Smooth muscle cell (in vitro differentiated cells): ENCODE measurements around the gene INTS6. TPM values are rescaled to one million over a fixed set of nuclear protein-coding genes. Genes with fewer than 3 reads are reported as not detected.

ENCODE experiments used
- DNase-seq: peaks from one replicate; lab custom pipeline; 2025; ENCODE audit not compliant: unreplicated experiment; lab: John Stamatoyannopoulos, UW
- H2AFZ ChIP-seq: fragments of 200-600 bp; sonication (generic); 2 replicates; pipeline ENCODE4 v1.6.0; 2016; ENCODE audit warnings: antibody characterized with exemption, low read depth, mild to moderate bottlenecking
- H3F3A ChIP-seq: fragments of 200-600 bp; sonication (generic); 2 replicates; pipeline ENCODE4 v1.6.0; 2017; ENCODE audit warnings: antibody characterized with exemption, low read depth
- H3K27ac ChIP-seq: fragments of 200-600 bp; sonication (generic); 2 replicates; pipeline ENCODE4 v1.5.1; 2016; ENCODE audit warnings: low read depth, mild to moderate bottlenecking
- H3K27me3 ChIP-seq: fragments of 200-600 bp; sonication (generic); 2 replicates; pipeline ENCODE4 v1.6.1; 2016; ENCODE audit warnings: low read depth, mild to moderate bottlenecking
- H3K36me3 ChIP-seq: fragments of 200-600 bp; sonication (generic); 2 replicates; pipeline ENCODE4 v1.5.1; 2016; ENCODE audit warnings: low read depth
- H3K4me1 ChIP-seq: fragments of 200-600 bp; sonication (generic); 2 replicates; pipeline ENCODE4 v1.5.1; 2016; ENCODE audit warnings: low read depth
- H3K4me2 ChIP-seq: fragments of 200-600 bp; sonication (generic); 2 replicates; pipeline ENCODE4 v1.6.0; 2016; ENCODE audit warnings: mild to moderate bottlenecking
- H3K4me3 ChIP-seq: fragments of 200-600 bp; sonication (generic); 2 replicates; pipeline ENCODE4 v1.5.1; 2016; ENCODE audit warnings: mild to moderate bottlenecking
- H3K79me2 ChIP-seq: fragments of 200-600 bp; sonication (generic); 2 replicates; pipeline ENCODE4 v1.6.0; 2016; ENCODE audit warnings: low read depth, mild to moderate bottlenecking
- H3K9ac ChIP-seq: fragments of 200-600 bp; sonication (generic); 2 replicates; pipeline ENCODE4 v1.6.0; 2016; ENCODE audit warnings: low read depth
- H3K9me3 ChIP-seq: fragments of 200-600 bp; sonication (generic); replicated peaks from 2 replicates; pipeline ENCODE4 v1.5.1; 2016; ENCODE audit warnings: low read depth
- H4K20me1 ChIP-seq: fragments of 200-600 bp; sonication (generic); 2 replicates; pipeline ENCODE4 v1.6.0; 2016; ENCODE audit warnings: low read depth
- CTCF ChIP-seq: fragments of 200-600 bp; sonication (generic); IDR thresholded peaks from 2 replicates; pipeline ENCODE4 v1.5.1; 2017; ENCODE audit warnings: borderline replicate concordance, mild to moderate bottlenecking, antibody characterized with exemption; ENCODE audit not compliant: insufficient read depth, poor library complexity, severe bottlenecking
- WGBS: methylation state at CpG from one replicate; pipeline ENCODE4 v1.1.7; 2016; ENCODE audit warnings: low lambda C conversion rate; 5-methylcytosine and 5-hydroxymethylcytosine counted together
- microRNA-seq: library from miRNA; unstranded; fragments of <30 nt; microRNA quantifications from one replicate; pipeline ENCODE4, GENCODE V29; 2016; ENCODE audit warnings: borderline number of aligned reads
- polyA plus RNA-seq: library from polyadenylated mRNA; unstranded; fragments of >200 nt; fragmentation: Nextera tagmentation; extraction: Ambion mirVana; gene quantifications from 2 replicates; pipeline ENCODE4 v1.2.1, GENCODE V29; 2016
- small RNA-seq: library from RNA; depleted of rRNA; stranded (forward); fragments of <200 nt; gene quantifications from one replicate; pipeline ENCODE3, GENCODE V24; 2014
- total RNA-seq: library from RNA; depleted of rRNA; stranded (reverse); fragments of >200 nt; gene quantifications from 2 replicates; pipeline ENCODE4 v1.2.3, GENCODE V29; 2014

Gene INTS6
- total and polyA plus RNA-seq, 2 experiments from 2014 or later = 22.5 to 51.6 TPM

DNA sequence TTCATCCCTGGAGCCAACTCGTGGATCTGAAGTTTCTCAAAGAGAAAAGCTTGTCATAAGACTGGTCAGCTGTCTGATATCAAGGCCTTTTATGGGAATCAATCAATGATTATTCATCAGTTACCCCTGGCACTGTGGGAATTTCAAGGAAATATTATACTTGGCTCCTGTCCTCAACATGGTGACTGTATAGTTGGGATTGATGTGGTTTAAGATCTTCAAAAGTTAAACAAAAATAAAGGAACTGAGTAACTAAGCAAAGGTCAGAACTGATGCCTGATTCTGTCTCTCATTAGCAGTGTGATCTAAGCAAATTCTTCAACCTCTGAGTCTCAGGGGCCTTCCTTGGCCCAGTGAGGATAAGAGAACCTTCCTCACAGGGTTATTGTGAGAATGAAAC lies 135.6 kb downstream of the INTS6 start:
- H3F3A ChIP-seq = no peaks in the 10 kb centered on the region

DNA sequence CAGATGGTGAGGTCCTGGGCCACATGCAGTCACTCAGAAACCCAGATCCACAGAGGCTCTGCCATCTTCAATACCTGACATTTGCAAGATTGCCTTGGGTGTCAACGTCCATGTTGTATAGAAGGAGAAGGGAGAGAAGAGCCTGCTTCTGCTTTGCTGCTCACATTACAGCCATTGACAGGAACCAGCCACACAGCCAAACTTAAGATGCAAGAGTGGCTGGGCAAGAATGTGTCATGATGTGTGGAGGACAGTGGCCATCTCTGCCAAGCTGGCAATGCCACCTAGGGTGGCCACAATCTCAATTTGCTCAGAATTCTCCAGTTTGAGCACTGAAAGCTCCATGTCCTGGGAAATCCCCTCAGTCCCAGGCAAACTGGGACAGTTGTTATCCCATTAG lies 139.2 kb downstream of the INTS6 start:
- H3K9ac ChIP-seq = no peak overlapping the region
- H4K20me1 ChIP-seq = no peaks in the 10 kb centered on the region
- H3K9me3 ChIP-seq = no peaks in the 10 kb centered on the region
- H3F3A ChIP-seq = no peaks in the 10 kb centered on the region
- WGBS = 93% methylated on average over 1 of the region's 1 CpG
- H3K79me2 ChIP-seq = no peaks in the 10 kb centered on the region
- no peak overlapping the region for H3K4me2 ChIP-seq
- H3K4me1 ChIP-seq = peaks cover 52% of the 10 kb centered on the region
- no peak overlapping the region for H3K4me3 ChIP-seq
- no peak overlapping the region for H2AFZ ChIP-seq
- no peak overlapping the region for H3K27ac ChIP-seq
- no peak for DNase-seq
- H3K36me3 ChIP-seq = no peaks in the 10 kb centered on the region
- H3K27me3 ChIP-seq = no peaks in the 10 kb centered on the region
- TF ChIP-seq CTCF = no peak

More for the DNA sequence above, 135.6 kb downstream of the INTS6 start:
- no peak for DNase-seq
- Histone ChIP-seq H4K20me1 (no peaks in the 10 kb centered on the region), H3K36me3 (no peaks in the 10 kb centered on the region), H2AFZ (no peak overlapping the region), H3K79me2 (no peaks in the 10 kb centered on the region), H3K27me3 (no peaks in the 10 kb centered on the region), H3K4me1 (peaks cover 21% of the 10 kb centered on the region), H3K9ac (no peak overlapping the region), H3K4me2 (no peak overlapping the region), H3K27ac (no peak overlapping the region), H3K4me3 (no peak overlapping the region), H3K9me3 (no peaks in the 10 kb centered on the region)
- 90% methylated on average over 1 of the region's 1 CpG for WGBS
- no peak for TF ChIP-seq CTCF

GRCh38 chr13:51311957-51312520 lies 140.8 kb downstream of the INTS6 start:
- DNase-seq = no peak
- Histone ChIP-seq H3F3A (no peaks in the 10 kb centered on the region), H2AFZ (no peak overlapping the region), H3K79me2 (no peaks in the 10 kb centered on the region), H3K9me3 (no peaks in the 10 kb centered on the region), H3K9ac (no peak overlapping the region), H3K27me3 (no peaks in the 10 kb centered on the region), H4K20me1 (no peaks in the 10 kb centered on the region), H3K4me3 (no peak overlapping the region), H3K27ac (no peak overlapping the region), H3K36me3 (no peaks in the 10 kb centered on the region), H3K4me1 (peaks cover 57% of the 10 kb centered on the region), H3K4me2 (no peak overlapping the region)
- TF ChIP-seq CTCF = no peak
- WGBS = 88% methylated on average over 5 of the region's 5 CpGs

Small RNA genes lying within 50 kb of the gene (microRNA-seq; reads per million reads assigned to microRNA genes)
- gene MIR5693 = not detected

Small RNA genes lying within 50 kb of the gene (small RNA-seq; reads per million reads assigned to genes)
- gene MIR5693 = not detected
- not detected for gene RN7SL320P
- not detected for gene SNRPGP11

Other genes starting within 250 kb of the INTS6 start
- not detected in 2 replicates for gene FAM124A, start 230.6 kb downstream of the INTS6 start, total RNA-seq
- 0.06 and 0.18 TPM in 2 replicates for gene FAM124A, start 230.6 kb downstream of the INTS6 start, polyA plus RNA-seq
- gene SERPINE3, start 113.3 kb downstream of the INTS6 start, total RNA-seq = 0.09 TPM in 1 of 2 replicates, not detected in the other
- gene SERPINE3, start 113.3 kb downstream of the INTS6 start, polyA plus RNA-seq = 0.19 TPM in 1 of 2 replicates, not detected in the other
- gene WDFY2, start 131.4 kb upstream of the INTS6 start, total RNA-seq = 9.3 and 13.7 TPM in 2 replicates
- 6.6 and 9.8 TPM in 2 replicates for gene WDFY2, start 131.4 kb upstream of the INTS6 start, polyA plus RNA-seq